GM12873 (cell line): ENCODE results near the gene MRNIP.
A peak's percentile ranks its signal among the peaks of the same experiment; 100 is the strongest.

Experiments used
- TF ChIP-seq, protein P1 (sequence below): IDR thresholded peaks from 2 replicates; pipeline ENCODE4 v1.5.1; 2012; ENCODE audit warnings: low read depth, mild to moderate bottlenecking, moderate library complexity, low read length, control low read depth; ENCODE audit not compliant: insufficient read depth; ENCODE audit errors: missing control alignments

Gene MRNIP

DNA sequence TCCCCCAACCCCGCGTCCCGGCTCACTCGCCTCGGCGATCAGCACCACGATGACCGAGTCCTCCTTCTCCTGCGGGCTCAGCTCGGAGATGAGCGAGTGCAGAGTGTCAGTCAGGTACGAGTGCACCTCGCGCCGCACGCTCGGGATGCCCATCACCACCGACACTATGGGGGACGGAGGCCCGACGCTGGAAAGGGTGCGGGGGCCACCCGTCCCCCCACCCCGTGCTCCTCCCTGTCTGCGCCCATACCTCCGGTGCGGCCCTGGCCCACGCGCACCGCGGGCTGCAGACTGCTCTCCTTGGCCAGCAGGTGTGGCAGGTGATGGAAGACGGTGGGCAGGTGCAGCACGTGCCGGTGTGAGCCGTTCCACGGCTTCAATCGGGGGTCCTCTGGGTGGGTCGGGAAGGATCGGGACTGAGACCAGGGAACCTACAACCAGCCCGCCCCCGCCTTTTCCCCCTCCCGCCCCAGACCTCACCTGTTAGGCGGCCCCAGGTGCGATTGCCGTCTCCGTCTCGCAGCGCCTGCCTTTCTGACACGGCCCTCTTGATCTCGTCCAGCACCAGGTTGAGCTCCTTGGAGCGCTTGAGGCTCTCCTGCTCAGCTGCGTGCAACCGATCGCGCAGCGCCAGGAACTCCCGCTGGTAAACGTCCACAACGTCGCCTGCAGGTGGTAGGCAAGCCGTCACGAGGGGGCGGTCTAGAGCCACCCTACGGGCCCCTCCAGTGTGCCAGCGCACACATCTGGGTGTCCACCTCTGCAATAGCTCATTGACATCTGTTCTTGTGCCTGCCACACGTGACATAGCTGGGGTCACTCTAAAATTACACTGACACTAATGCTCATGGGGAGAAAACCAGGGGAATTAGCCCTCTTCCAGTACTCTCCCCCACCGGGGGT lies 57.1 kb downstream of the MRNIP start:
- TF ChIP-seq, protein P1, sequence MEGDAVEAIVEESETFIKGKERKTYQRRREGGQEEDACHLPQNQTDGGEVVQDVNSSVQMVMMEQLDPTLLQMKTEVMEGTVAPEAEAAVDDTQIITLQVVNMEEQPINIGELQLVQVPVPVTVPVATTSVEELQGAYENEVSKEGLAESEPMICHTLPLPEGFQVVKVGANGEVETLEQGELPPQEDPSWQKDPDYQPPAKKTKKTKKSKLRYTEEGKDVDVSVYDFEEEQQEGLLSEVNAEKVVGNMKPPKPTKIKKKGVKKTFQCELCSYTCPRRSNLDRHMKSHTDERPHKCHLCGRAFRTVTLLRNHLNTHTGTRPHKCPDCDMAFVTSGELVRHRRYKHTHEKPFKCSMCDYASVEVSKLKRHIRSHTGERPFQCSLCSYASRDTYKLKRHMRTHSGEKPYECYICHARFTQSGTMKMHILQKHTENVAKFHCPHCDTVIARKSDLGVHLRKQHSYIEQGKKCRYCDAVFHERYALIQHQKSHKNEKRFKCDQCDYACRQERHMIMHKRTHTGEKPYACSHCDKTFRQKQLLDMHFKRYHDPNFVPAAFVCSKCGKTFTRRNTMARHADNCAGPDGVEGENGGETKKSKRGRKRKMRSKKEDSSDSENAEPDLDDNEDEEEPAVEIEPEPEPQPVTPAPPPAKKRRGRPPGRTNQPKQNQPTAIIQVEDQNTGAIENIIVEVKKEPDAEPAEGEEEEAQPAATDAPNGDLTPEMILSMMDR, result peak; percentile 89

DNA sequence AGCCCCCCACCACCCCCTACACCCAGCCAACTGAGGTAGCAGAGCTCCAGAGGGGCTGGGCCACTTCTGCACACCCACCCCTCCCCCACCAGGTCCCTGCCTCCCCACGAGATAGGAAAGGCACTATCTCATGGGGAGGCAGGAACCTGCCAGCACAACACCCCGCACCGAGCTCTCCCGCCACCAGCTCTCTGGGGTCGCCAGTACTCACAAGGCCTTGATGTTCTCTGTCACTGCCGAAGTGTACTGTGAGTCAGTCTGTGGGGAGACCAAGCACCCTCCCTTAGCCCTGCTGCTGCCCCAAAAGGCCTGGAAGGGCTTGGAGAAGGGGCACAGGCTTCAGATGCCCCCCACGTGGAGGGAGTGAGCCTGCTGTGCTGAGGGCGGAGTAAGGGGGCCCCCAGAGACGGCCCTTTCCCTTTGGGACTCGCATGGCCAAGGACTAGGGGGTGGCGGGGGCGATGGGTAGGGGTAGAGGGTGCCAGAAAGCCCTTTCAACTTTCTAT lies 57.9 kb downstream of the MRNIP start:
- TF ChIP-seq, protein P1, result no peak

DNA sequence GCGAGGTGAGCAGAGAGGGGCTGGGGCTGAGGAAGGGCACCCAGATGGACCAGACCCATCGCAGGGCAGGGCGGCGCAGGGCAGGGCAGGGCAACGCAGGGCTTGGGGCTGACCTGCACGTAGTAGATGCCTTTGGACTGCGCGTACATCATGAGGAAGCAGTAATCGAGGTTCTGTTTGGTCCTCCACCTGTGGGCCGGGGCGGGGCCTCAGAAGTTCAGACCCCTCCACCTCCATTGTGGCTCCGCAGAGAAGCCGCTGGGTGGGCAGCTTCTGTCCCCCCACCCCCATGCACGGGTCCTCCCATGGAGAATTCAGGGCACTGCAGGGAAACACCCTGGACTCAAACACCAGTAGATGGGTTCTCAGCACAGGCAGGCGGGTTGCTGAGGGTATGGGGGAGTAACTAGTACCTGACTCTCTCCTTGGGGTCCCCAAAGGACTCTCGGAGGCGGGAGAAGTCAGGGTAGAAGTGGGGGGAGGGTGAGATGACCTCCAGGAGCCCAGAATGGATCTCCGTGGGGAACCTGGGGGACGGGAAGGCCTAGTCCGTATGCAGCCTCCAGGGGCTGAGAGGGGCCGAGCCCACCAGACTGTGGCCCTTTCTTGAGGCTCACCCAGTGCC lies 58.4 kb downstream of the MRNIP start:
- TF ChIP-seq, protein P1, result no peak

DNA sequence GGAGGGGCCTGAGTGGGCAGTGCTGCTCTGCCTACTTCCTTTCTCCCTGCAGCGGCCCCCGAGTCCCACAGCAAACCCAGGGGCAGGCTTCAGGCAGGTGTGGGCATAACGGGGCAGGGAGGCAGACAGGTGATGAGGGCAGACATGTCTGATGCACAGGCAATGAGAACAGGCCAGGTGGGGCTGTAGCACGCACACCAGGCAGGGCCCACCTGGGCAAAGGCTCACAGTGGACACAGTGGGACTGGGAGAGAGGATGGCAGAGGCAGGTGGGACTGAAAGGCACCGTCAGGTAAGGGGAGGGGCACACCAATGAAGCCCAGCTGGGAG lies 59.0 kb downstream of the MRNIP start:
- TF ChIP-seq, protein P1, result no peak

DNA sequence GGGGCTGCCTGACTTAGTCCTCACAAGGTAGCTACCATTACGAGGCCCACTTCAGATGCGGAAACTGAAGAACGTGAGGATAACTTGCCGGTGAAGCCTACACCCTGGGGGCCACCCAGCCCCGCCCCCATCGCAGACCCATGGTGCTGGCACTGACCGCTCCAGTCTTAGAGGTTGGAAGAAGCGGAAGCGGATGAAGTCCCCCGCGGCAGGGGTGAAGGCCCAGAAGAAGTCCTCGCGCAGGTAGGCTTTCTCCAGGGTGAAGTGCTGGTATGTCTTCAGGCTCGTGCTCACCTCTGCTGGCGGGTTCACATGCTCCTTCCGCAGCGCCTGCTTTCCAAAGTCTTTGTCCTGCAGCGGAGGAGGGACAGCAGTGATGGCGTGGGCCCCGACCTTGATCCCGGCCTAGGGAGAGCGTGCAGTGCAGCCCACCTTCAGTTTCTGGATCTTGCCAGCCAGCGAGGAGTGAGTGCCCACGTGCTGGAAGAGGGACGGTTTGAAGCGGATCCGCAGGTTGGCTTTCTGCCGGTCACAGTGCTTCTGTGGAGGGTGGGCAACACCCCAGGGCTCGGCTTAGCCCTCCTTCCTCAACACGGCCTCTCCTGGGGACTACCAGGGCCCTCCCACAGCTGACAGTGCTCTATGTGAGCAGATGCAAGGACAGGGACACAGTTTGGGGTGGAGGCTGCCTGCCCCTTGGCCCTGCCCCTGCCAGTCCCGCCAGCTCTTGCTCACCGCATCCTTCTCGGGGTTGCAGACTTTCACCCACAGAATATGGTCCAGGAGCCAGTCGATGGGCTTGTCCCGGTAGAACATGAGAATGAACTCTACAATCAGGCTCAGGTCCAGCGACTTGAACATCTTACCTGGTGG lies 59.6 kb downstream of the MRNIP start:
- TF ChIP-seq, protein P1, result no peak

DNA sequence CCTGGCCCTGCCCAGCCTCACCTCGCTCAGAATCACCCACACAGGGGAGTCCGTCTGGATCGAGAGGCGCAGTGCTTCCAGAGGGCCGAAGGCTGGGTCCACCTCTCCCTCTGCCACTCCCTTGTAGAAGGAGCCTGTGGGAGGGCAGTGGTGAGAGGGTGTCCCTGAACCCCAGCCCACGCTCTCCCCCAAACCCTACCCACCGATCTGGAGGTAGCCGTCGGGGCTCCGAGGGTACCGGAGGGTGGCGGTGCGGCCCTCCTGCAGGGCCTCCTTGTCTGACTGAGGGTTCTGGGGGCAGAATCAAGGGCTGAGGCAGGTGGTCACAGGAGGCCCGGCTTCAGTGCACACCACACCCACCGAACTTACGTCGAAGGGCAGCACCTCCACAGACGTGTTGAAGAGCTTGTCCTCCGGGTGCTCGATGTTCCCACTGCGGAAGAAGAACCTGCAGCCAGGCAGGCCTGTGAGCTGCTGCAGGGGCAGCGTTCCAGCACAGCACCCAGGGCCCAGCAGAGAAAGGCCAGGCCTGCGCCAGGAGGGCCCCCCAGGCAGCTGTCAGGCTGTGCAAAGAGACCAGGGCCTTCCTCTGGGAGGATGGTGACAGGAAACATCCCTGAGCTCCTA lies 60.4 kb downstream of the MRNIP start:
- TF ChIP-seq, protein P1, result no peak
